ENCODE data around the gene TMEM141.
"Not testable (repeated sequence)": the region's sequence is repeated elsewhere in the genome, so short reads cannot be mapped to it uniquely, and the experiment has no call there.

The TMEM141 gene

DNA sequence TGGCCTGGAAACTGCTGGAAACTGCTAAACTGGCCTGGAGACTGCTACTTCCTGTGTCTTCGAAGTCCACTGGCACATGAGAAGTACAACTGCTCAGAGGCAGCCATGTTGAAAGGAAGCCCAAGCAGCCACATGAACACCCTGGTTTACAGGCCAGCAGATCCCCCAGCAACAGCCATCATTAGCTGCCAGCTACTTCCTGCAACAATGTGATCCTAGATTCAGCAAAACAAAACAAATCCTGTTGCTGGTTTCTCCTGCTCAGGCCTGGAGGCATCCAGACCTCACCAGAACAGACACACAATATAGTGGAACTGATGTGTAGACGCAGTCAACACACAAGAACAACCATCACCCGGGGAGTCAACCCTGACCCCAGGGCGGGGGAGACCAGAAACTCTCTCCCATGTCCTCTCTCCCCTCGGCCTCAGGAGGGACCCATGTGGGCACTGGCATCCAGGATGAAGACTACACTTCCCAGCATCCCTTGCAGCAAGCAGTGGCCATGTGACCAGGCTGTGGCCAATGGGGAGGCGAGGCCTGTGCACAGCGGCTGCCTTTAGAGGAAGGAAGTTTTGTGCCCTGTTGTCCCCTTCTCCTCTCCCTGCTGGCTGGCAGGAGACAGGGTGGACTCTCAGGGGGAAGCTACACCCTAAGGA, 17.6 kb upstream of the TMEM141 start:
- no peak for DNase-seq (ENCODE audit: low read depth in 2 of 2)

DNA sequence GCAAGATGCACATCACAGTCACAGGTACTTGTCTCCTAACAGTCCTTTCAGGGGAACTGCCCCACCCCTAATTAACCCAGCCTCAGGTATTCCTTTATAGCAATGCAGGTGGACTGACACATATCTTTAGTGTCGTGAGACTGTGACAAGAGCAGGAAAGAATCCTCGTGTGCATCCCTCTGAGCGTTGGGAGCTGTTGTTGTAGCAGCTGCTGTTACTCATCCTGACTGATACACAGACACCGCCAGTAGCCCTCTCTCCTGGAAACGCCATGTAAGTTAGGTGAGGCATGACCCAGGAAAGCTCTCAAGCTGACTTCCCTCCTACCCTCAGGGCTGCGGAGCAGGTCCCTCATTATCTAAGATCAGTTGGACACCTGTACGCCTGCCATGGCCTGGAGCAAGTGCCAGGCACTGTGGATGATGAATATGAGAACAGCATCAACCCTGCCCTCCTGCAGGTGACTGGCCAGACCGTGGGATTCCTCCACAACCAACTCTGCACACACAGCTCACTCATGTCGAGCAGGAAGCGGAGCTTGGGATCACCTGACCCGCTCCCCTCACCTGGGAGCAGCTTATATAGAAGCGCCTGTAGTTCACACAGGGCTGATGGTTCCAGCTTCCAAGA, 16.6 kb upstream of the TMEM141 start:
- no peak for DNase-seq (ENCODE audit: low read depth in 2 of 2)

DNA sequence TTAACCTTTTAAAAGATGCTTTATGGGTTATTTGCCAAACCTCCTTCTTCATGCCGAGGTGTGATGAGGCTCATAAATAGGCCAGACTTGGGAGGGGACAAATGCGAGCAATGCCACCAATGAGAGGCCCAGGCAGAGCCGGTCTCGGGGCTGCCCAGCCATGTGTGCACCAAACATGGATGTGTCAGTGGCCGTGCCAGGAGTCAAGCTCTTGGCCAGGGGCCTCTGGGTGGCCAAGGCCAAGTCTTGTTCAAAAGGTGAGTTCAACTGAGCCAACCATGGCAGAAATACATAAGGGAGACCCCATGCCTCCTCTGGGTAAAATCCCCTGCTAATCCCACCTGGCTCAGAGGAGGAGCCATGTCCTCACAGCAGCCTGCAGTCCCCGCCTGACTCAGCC, 16.0 kb upstream of the TMEM141 start:
- DNase-seq (ENCODE audit: low read depth in 2 of 2) = no peak

DNA sequence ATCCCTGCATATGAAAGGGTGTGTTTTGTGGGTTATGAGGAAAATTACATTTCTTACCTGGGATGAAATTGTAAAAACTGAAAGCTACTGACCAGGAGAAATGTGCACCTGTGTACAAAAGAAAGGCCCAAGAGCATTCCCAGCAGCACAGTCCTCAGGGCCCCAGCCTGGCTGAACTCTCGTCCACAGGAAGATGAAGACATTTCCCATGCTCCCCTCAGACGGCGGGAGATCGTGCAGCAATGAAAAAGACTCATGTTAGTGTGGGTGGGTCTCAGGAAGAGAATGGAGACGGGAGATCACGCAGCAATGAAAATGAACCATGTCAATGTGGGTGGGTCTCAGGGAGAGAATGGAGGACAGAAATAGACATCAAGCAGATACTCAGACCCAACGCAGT, 14.2 kb upstream of the TMEM141 start:
- no peak for DNase-seq (ENCODE audit: low read depth in 2 of 2)

DNA sequence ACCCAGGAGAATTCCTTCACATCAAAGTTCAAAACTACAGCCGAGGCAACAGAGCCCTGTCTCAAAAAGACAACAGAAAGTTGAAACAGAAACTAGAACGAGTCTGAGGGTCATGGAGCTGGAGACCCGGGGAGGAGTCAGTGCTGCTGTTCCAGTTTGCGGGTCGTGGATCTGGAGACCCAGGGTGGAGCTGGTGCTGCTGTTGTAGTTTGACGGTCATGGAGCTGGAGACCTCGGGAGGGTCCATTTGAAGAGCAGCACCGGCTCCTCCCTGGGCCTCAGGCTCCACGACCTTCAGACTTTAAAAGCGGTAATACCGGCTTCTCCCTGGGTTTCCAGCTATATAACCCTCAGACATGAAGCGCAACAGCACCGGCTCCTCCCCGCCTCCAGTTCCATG, 13.8 kb upstream of the TMEM141 start:
- DNase-seq (ENCODE audit: low read depth in 2 of 2) = no peak

DNA sequence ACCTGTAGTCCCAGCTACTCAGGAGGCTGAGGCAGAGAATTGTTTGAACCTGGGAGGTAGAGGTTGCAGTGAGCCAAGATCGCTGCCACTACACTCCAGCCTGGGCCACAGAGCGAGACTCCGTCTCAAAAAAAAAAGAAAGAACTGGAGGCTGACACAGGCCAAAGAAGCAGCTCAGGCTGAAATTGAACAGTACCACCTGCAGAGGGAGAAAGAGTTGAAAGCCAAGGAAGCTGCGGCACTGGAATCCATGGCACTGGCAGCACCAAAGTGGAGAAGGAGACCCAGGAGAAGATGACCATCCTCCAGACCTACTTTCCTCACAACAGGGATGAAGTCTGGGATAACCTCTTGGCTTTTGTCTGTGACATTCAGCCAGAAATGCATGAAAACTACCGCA, 11.3 kb upstream of the TMEM141 start:
- DNase-seq (ENCODE audit: low read depth in 2 of 2) = no peak

DNA sequence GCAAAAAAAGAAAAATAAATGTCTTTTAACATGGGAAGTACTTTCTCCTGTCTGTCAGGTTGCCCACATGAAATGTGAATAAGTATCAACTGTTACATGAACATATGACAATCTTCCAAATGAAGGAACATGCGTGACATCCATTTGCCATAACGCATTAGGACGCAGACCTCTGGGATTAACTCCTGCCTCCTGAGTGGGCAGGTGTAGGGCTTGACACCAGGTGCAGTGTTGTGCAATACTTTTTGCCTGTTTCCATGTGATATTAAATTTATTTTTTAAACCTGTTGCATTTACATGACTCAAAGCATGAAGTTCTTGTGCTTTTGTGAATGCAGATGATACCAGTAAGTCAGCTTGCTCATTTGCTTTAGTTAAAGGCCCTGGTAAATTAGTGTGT, 8.7 kb upstream of the TMEM141 start:
- no peak for DNase-seq (ENCODE audit: low read depth in 2 of 2)

DNA sequence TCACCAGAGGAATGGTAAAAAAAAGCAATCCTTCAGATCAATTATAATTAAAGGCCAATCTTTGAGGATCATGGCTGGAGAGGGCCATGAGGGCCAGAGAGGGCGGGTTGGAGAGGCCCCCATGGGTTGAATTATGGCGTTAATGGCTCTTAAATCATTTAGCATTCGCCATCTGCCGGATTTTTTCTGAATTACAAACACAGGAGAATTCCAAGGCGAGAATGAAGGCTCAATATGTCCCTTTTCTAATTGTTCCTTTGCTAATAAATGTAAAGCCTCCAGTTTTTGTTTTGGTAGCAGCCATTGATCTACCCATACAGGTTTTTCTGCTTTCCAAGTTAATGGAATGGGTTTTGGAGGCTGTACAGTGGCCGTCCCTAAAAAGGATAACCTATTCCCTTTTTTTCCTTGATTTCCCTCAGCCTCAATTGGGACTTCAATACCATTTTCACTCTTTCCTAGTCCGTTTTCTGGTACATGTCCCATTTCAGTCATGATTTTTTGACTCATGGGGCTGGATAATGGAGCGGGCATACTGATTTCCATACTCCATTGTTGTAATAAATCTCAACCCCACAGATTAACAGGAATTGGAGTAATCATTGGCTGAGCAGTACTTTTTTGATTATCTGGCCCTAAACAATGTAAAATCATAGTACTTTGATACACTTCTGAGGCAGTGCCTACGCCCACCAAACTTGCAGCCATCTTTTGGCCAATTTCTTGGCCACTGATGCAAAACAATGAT, 6.7 kb upstream of the TMEM141 start:
- no peak for DNase-seq (ENCODE audit: low read depth in 2 of 2)

DNA sequence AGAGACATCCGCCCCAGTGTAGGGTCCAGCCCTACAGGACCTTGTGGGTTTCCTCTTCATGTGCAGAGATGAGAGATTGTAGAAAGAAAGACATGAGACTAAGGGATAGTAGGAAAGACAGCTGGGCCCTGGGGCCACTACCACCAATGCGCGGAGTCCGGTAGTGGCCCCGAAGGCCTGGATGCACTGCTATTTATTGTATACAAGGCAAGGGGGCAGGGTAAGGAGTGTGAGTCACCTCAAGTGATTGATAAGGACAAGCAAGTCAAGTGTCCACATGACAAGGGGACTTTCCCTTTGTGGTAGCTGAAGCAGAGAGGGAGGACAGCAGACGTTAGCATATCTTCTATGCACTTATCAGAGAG, 6.2 kb upstream of the TMEM141 start:
- DNase-seq (ENCODE audit: low read depth in 2 of 2) = no peak

DNA sequence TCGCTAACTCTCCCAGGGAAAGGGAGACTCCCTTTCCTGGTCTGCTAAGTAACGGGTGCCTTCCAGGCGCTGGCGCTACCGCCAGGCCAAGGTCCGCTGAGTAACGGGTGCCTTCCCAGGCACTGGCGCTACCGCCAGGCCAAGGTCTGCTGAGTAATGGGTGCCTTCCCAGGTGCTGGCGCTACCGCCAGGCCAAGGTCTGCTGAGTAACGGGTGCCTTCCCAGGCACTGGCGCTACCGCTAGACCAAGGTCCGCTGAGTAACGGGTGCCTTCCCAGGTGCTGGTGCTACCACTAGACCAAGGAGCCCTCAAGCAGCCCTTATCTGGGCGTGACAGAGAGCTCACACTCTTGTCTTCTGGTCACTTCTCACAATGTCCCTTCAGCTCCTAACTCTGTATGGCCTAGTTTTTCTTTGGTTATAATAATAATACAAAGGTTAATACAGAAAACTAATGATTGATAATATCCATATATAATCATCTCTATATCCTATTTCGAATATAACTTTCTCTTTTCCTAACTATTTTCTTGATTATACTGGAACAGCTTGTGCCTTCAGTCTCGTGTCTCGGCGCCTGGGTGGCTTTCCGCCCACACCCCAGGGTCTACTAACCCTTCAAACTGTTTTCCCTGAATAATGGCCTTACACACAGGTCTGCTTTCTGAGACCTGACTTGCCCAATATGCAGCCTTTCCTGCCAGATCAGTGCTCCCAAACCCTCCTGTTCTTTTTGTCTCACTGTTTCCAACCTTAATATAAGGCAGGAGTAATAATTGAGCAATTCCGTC, 5.4 kb upstream of the TMEM141 start:
- DNase-seq (ENCODE audit: low read depth in 2 of 2) = not testable (repeated sequence)

DNA sequence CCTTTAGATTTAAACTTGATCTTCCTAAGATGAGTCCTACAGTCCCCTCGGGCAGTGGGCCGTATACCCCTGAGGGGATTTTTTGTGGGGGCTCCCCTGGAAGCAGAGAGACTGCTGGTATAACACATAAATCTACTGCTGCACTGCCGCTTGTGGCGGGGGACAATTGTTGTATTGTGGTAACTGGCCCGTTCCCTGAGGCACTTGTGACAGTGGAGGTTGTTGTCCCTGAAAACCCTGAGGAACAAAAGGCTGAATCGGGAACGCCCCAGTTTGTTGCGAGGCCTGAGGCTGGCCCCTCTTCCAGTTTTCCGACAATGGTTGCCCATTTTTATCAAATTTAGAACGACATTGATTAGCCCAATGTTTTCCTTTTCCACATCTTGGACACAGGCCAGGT, 4.7 kb upstream of the TMEM141 start:
- DNase-seq (ENCODE audit: low read depth in 2 of 2) = no peak

DNA sequence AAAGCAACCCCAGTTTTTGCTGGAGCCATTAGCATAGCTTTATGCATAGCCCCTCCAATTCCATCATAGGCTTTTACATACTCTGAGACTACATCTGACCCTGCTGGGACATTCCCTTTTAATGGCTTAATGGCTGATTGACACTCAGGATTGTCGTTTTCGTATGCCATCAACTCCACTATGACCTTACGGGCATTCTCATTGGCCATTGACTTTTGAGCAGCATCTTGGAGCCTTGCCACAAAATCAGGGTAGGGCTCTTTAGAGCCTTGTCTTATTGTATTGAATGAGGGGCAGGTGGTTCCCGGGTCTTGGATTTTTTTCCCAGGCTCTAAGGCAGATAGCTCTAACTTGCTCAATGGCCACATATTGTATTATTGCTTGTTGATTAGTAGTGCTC, 4.2 kb upstream of the TMEM141 start:
- DNase-seq (ENCODE audit: low read depth in 2 of 2) = not testable (repeated sequence)

DNA sequence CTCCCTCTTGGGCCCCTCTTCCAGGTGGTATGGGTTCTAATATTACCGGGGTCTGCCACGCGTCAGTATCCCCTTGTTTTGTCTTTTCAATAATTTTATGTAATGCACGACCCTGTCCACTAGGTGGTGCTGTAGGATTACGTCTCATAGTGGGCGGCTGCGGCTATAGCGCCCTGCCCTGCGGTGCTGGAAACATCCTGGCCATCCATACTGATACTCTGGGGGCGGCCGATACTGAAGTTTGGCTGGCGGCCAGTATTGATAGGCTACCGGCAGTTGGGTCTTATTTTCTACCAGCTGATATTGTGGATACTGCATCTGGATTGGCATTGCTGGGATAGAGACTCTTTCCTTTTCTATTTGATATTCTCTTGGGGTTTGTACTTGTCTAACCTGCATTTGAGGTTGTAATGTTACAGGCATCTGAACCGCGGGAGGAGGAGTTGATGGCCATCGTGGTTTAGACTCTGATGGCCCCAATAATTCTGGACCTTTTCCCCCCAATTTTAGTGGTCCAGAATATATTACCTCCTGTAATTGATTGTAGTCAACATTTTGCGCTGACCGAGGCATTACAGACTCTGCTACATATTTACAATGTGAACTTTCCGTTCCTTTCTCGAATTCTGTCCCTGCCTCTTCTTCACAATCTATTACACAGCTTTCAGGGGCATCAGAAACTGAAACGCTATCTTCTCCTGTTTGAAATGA, 3.3 kb upstream of the TMEM141 start:
- DNase-seq (ENCODE audit: low read depth in 2 of 2) = peak; percentile 44 to 50

DNA sequence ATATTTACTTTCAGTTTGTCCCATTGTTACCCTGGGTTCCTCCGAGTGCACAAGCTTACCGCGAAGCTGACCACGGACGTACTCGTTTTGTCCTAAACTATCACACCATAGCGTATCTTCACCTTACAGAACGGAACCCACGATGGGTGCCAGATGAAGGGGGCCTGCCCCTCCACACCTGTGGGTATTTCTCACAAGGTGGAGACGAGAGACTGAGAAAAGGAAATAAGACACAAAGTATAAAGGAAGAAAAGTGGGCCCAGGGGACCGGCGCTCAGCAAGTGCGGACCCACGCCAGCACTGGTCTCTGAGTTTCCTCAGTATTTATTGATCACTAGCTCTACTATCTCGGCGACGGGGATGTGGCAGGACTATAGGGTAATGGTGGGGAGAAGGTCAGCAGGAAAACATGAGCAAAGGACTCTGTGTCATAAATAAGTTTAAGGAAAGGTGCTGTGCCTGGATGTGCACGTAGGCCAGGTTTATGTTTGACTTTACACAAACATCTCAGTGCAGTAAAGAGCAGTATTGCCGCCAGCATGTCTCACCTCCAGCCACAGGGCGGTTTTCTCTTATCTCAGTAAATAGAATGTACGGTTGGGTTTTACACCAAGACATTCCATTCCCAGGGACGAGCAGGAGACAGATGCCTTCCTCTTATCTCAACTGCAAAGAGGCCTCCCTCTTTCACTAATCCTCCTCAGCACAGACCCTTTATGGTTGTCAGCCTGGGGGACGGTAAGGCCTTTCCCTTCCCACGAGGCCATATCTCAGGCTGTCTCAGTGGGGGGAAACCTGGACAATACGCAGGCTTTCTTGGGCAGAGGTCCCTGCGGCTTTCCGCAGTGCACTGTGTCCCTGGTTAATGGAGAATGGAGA, 2.3 kb upstream of the TMEM141 start:
- not testable (repeated sequence) for DNase-seq (ENCODE audit: low read depth in 2 of 2)

DNA sequence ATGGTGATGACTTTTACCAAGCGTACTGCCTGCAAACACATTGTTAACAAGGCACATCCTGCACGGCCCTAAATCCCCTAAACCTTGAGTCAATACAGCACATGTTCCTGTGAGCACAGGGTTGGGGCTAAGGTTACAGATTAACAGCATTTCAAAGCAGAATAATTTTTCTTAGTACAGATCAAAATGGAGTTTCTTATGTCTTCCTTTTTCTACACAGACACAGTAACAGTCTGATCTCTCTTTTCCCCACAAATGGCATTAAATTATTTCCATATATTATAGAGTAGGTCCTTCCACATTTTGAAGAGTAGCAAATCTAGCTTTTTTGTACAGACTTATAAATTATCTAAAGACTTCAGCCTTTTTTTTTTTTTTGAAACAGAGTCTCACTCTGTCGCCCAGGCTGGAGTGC, 1.6 kb upstream of the TMEM141 start:
- DNase-seq (ENCODE audit: low read depth in 2 of 2) = no peak

DNA sequence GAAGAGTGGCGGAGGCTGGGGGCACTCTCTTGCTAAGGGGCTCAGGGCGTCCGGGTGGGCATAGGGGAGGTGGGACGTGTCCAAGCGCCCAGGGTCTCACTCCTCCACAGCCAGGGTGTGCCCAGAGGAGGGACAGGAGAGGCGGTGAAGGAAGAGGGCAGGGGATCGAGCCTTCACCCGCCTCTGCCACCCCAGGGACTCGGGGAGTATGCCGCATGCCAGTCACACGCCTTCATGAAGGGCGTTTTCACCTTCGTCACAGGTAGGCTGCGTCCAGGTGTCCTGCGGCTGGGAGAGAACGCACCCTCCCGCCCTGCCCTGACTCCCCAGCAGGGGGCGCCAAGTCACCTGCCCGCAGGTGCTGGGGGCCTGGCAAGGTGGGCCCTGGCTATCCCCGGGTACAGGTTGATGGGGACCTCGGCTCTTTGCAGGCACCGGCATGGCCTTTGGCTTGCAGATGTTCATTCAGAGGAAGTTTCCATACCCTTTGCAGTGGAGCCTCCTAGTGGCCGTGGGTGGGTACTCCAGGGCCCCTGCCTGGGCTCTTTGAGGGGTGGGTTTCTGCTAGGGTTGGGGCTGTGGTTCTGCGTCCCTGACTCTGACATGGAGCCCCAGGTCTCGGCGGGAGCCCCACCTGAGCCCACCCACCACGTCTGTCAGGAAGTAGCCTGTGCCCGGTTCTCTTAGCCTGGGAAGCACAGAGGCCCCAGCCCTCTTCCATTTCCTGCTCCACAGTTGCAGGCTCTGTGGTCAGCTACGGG, 552 bp downstream of the TMEM141 start:
- DNase-seq (ENCODE audit: low read depth in 2 of 2) = peak in 1 of 2 donors; percentile 40

DNA sequence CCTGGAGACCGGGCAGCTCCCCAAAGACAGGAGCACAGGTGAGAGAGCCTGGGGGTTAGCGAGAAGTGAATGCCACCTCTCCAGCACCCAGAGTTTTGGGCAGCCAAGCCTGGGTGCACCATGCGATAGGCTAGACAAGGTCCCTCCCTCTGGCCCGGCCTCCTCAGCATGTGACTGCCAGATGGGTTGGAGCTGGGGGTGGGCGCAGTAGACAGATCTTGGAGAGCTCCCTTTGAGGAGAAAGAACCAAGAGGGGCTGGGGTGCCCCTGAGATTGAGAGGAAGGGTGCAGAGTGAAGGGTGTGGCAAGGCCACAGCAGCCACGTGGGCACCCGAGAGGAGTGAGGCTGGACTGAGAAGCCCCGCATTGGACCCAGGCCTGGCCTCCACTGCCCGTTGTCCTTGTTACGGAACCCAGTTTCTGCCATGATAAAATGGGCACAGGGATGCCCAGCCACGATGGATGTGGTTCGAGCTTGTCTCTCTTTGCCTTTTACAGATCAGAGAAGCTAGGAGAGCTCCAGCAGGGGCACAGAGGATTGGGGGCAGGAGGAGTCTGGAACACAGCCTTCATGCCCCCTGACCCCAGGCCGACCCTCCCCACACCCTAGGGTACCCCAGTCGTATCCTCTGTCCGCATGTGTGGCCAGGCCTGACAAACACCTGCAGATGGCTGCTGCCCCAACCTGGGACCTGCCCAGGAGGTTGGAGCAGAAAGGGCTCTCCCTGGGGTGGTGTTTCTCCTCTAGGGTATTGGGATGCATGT, 1.4 kb downstream of the TMEM141 start:
- no peak for DNase-seq (ENCODE audit: low read depth in 2 of 2)

DNA sequence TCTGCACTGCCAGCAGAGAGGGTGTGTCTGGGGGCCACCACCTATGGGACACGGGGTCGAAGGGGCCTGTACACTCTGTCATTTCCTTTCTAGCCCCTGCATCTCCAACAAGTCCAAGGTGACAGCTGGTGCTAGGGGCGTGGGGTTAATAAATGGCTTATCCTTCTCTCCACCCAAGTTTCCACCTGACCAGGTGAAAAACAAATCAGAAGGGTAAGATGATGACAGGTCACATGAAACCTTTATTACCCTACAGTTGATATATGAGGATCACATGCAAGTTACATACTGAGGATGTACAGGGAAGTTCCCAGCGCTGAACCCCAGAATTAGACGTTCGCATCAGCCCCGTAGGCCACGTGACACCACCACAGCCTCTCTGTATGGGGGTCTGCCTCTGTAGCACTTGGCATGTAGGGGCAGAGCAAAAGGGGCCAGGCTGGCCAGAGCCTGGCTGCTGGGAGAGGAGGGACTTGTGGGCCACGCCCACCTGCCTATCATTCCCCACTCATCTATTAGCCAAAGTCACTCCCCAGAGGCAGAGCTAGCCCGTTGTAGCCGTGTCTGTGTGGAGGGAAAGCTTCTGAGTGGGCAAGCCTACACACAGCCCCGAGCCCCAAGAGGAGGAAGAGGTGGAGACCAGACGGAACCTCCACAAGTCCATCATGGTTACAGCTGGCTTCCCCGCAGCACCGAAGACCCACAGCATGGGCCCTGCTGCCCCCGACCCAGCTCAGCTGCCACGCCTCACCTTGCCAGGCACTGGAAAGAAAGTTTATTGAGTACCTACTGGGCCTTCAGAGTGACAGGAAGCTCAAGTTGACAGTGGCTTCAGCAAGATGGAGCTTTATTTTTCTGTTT, 2.2 kb downstream of the TMEM141 start:
- no peak for DNase-seq (ENCODE audit: low read depth in 2 of 2)
